GM19372 (cell line): ENCODE results near the gene DOCK3.
A peak's percentile ranks its signal among the peaks of the same experiment; 100 is the strongest.
"Not testable (repeated sequence)": the region's sequence is repeated elsewhere in the genome, so short reads cannot be mapped to it uniquely, and the experiment has no call there.

Source experiments
- ATAC-seq: cut with Tn5 transposase; IDR thresholded peaks from one replicate; pipeline ENCODE4 v1.9.1; 2021; ENCODE audit warnings: mild to moderate bottlenecking, low read depth, moderate library complexity; ENCODE audit not compliant: unreplicated experiment

The DOCK3 gene

GRCh38 chr3:50675179-50676030 lies 678 bp downstream of the DOCK3 start:
- peak; percentile 35 for ATAC-seq

GRCh38 chr3:50676031-50676705 lies 1.4 kb downstream of the DOCK3 start:
- no peak for ATAC-seq

- ATAC-seq = no peak
Observed at GRCh38 chr3:50687127-50687751, 12.5 kb downstream of the DOCK3 start.

- ATAC-seq = no peak
Observed at GRCh38 chr3:50687916-50688315, 13.2 kb downstream of the DOCK3 start.

GRCh38 chr3:50688602-50689001 lies 13.9 kb downstream of the DOCK3 start:
- not testable (repeated sequence) for ATAC-seq

- ATAC-seq = no peak
Observed at GRCh38 chr3:50689558-50689957, 14.8 kb downstream of the DOCK3 start.

GRCh38 chr3:50695031-50695430 lies 20.3 kb downstream of the DOCK3 start:
- ATAC-seq = no peak

GRCh38 chr3:50696276-50696675 lies 21.5 kb downstream of the DOCK3 start:
- ATAC-seq = no peak

GRCh38 chr3:50698269-50698668 lies 23.5 kb downstream of the DOCK3 start:
- ATAC-seq = no peak

- ATAC-seq = no peak
Observed at GRCh38 chr3:50708620-50709019, 33.9 kb downstream of the DOCK3 start.

- ATAC-seq = no peak
Observed at GRCh38 chr3:50714946-50715345, 40.2 kb downstream of the DOCK3 start.

GRCh38 chr3:50724831-50725230 lies 50.1 kb downstream of the DOCK3 start:
- ATAC-seq = no peak

- no peak for ATAC-seq
Observed at GRCh38 chr3:50734985-50735384, 60.3 kb downstream of the DOCK3 start.

- ATAC-seq = no peak
Observed at GRCh38 chr3:50737193-50737905, 62.6 kb downstream of the DOCK3 start.

- no peak for ATAC-seq
Observed at GRCh38 chr3:50737906-50738598, 63.3 kb downstream of the DOCK3 start.

GRCh38 chr3:50743643-50744042 lies 68.9 kb downstream of the DOCK3 start:
- no peak for ATAC-seq

GRCh38 chr3:50749822-50750221 lies 75.1 kb downstream of the DOCK3 start:
- ATAC-seq = no peak

GRCh38 chr3:50759015-50759414 lies 84.3 kb downstream of the DOCK3 start:
- no peak for ATAC-seq

GRCh38 chr3:50777680-50778079 lies 103.0 kb downstream of the DOCK3 start:
- no peak for ATAC-seq

- ATAC-seq = not testable (repeated sequence)
Observed at GRCh38 chr3:50781766-50782165, 107.0 kb downstream of the DOCK3 start.
